Testis (tissue), 3 donors: Measurements from ENCODE around the gene CNMD. TPM values are rescaled to one million over a fixed set of nuclear protein-coding genes. Genes with fewer than 3 reads are reported as not detected.

Experiments used
- DNase-seq: peaks from one replicate; pipeline ENCODE4 v3.0.0-alpha.2; 2019
- H3K27ac ChIP-seq, 2 donors: fragments of 200-600 bp; sonication (generic); one replicate each; pipeline ENCODE4 v1.5.1; 2019
- H3K27me3 ChIP-seq: fragments of 200-600 bp; sonication (generic); one replicate; pipeline ENCODE4 v1.5.1; 2019
- H3K36me3 ChIP-seq: fragments of 200-600 bp; sonication (generic); one replicate; pipeline ENCODE4 v1.5.1; 2017; ENCODE audit warnings: low read depth; ENCODE audit errors: missing control alignments
- H3K4me1 ChIP-seq: fragments of 200-600 bp; sonication (generic); one replicate; pipeline ENCODE4 v1.5.1; 2019
- H3K4me3 ChIP-seq, 2 donors: fragments of 200-600 bp; sonication (generic); one replicate each; pipeline ENCODE4 v1.5.1; 2017 to 2019
- H3K9me3 ChIP-seq: fragments of 200-600 bp; sonication (generic); one replicate; pipeline ENCODE4 v1.5.1; 2017
- POLR2A ChIP-seq: fragments of 450-650 bp; IDR thresholded peaks from one replicate; pipeline ENCODE4 v1.6.1; 2017; ENCODE audit warnings: antibody characterized with exemption, mild to moderate bottlenecking, moderate library complexity
- WGBS, 2 donors: methylation state at CpG; one replicate each; pipeline ENCODE4 v1.1.5; 2018; 5-methylcytosine and 5-hydroxymethylcytosine counted together
- intact Hi-C: fragments of 100-400 bp; cut with DNase I; formaldehyde crosslinking; loops from one replicate; pipeline ENCODE4 v1.15.1; 2023; ENCODE audit warnings: low total_unique reads
- polyA plus RNA-seq: library from polyadenylated mRNA; stranded (reverse); fragments of 350-450 nt; fragmentation: Illumina TruSeq; extraction: RNeasy Lipid Tissue Mini Kit (QIAGEN cat#74804); gene quantifications from one replicate; pipeline ENCODE4 v1.2.3, GENCODE V29; 2014; ENCODE audit warnings: low read depth, low replicate concordance; ENCODE audit not compliant: insufficient read depth
- total RNA-seq, 2 donors: library from RNA; depleted of rRNA; stranded (reverse); fragments of >200 nt; gene quantifications; one replicate each; pipeline ENCODE4 v1.2.3, GENCODE V29; 2016
- TF ChIP-seq, protein P1 (sequence below), 3 experiments: fragments of 450-650 bp in 2 of 3; fragments of 200-600 bp in 1 of 3; sonication (generic) in 1 of 3; IDR thresholded peaks; one replicate each; pipeline ENCODE4 v1.5.1; 2016 to 2019; ENCODE audit warnings: antibody characterized with exemption in 3 of 3, mild to moderate bottlenecking in 2 of 3, moderate library complexity in 1 of 3

Gene CNMD
- total and polyA plus RNA-seq, 3 donors from 2014 or later, result 3.5 to 5.0 (median 4.1) TPM

DNA sequence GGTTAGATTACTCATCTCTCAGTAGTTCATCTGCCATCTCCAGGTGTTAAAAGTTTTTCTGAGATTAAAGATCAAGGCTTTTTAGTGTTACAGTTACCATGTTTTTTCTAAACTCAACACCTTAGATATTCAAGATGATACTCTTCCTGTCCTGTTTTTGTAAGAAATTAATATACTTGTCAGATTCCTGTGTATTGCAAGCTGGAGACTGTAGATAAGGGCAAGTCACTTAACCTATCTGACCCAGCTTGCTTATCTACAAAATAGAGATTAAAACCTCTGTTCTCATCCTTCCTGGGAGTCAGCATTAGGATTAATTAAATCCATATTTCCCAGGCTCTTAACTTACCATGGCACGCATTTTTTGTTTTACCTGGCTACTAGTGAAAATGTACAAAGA lies 61.8 kb downstream of the CNMD start:
- no peaks in the 10 kb centered on the region for H3K27me3 ChIP-seq
- H3K4me1 ChIP-seq, result no peaks in the 10 kb centered on the region
- no peak overlapping the region for H3K4me3 ChIP-seq
- H3K27ac ChIP-seq, result no peak overlapping the region
- H3K36me3 ChIP-seq, result no peaks in the 10 kb centered on the region
- intact Hi-C loops, result no loop called here
- no peaks in the 10 kb centered on the region for H3K9me3 ChIP-seq
- no peak for DNase-seq
- WGBS, 2 donors, result 78 to 91% methylated on average over 1 of the region's 1 CpG
- TF ChIP-seq, protein P1, sequence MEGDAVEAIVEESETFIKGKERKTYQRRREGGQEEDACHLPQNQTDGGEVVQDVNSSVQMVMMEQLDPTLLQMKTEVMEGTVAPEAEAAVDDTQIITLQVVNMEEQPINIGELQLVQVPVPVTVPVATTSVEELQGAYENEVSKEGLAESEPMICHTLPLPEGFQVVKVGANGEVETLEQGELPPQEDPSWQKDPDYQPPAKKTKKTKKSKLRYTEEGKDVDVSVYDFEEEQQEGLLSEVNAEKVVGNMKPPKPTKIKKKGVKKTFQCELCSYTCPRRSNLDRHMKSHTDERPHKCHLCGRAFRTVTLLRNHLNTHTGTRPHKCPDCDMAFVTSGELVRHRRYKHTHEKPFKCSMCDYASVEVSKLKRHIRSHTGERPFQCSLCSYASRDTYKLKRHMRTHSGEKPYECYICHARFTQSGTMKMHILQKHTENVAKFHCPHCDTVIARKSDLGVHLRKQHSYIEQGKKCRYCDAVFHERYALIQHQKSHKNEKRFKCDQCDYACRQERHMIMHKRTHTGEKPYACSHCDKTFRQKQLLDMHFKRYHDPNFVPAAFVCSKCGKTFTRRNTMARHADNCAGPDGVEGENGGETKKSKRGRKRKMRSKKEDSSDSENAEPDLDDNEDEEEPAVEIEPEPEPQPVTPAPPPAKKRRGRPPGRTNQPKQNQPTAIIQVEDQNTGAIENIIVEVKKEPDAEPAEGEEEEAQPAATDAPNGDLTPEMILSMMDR (IDR thresholded peaks at IDR 0.05), result no peak
- no peak for TF ChIP-seq POLR2A

DNA sequence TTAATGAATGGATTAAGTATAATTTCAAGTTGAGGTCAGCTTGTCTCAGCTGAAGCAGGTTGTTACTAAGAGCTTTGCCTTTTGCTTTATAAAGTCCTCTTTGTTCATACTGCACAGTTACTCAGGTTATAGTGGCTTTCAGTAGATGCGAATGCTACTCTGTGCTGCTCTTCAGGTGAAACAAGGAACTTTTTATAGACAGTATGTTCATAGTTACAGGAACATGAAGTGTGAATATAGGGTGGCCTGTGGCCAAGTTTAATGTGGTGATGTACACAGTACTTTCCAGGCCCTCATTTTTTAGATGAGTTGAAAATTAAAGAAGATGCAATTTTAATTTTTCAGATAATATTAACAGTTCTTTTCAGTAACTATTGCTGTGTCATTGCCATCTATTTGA lies 66.2 kb downstream of the CNMD start:
- Histone ChIP-seq H3K27ac (no peak overlapping the region), H3K4me1 (no peaks in the 10 kb centered on the region), H3K9me3 (no peaks in the 10 kb centered on the region), H3K36me3 (no peaks in the 10 kb centered on the region), H3K4me3 (no peak overlapping the region), H3K27me3 (no peaks in the 10 kb centered on the region)
- 86 to 95% methylated on average over 1 of the region's 1 CpG for WGBS, 2 donors
- intact Hi-C loops, result no loop called here
- DNase-seq, result no peak
- TF ChIP-seq, protein P1 (IDR thresholded peaks at IDR 0.05), result no peak

DNA sequence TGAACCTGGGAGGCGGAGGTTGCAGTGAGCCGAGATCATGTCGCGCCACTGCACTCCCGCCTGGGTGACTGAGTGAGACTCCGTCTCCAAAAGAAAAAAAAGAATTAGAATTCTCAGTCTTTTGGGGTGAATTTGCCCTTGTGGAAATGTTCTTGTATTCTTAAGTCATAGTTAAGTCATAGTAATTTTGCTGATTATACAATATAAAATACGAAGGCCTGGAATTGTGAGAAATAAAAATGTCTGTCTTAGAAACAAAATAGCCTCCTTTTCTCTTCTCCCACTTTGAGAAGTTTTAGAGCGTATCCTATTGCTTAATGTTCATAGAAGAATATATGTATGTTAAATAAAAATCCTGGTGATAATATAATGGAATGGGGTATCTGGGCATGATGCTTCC lies 68.9 kb downstream of the CNMD start:
- 87 to 95% methylated on average over 8 of the region's 8 CpGs for WGBS, 2 donors
- intact Hi-C loops, result no loop called here
- no peaks in the 10 kb centered on the region for H3K4me1 ChIP-seq
- TF ChIP-seq, protein P1 (IDR thresholded peaks at IDR 0.05), result no peak
- no peak for TF ChIP-seq POLR2A
- no peak for DNase-seq
- H3K4me3 ChIP-seq, result no peak overlapping the region
- no peaks in the 10 kb centered on the region for H3K27me3 ChIP-seq
- H3K36me3 ChIP-seq, result no peaks in the 10 kb centered on the region
- H3K27ac ChIP-seq, result no peak overlapping the region
- H3K9me3 ChIP-seq, result no peaks in the 10 kb centered on the region

DNA sequence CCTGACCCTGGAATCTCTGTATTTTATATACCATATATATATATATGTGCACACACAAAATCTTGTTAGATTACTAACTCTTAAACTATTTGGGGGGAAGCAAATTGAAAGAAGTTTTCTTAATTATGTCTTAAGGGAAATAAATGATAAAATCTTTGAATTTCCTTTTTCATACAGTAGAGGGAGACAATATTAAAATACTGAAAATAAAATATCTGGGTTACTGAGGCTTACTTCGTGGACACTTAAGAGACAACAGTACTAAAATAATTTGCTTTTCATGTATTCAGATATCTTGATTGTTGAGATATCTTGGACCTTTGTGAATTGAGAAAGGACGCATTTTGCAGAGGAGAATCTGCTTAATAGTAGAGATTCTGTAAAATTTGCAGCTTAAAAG lies 69.9 kb downstream of the CNMD start:
- Histone ChIP-seq H3K27ac (no peak overlapping the region), H3K4me3 (no peak overlapping the region), H3K36me3 (no peaks in the 10 kb centered on the region), H3K27me3 (no peaks in the 10 kb centered on the region), H3K9me3 (no peaks in the 10 kb centered on the region), H3K4me1 (no peaks in the 10 kb centered on the region)
- TF ChIP-seq POLR2A, result no peak
- TF ChIP-seq, protein P1 (IDR thresholded peaks at IDR 0.05), result peak in 1 of 3 experiments; percentile 18
- 62 to 70% methylated on average over 2 of the region's 2 CpGs for WGBS, 2 donors
- intact Hi-C loops, result no loop called here
- DNase-seq, result no peak

DNA sequence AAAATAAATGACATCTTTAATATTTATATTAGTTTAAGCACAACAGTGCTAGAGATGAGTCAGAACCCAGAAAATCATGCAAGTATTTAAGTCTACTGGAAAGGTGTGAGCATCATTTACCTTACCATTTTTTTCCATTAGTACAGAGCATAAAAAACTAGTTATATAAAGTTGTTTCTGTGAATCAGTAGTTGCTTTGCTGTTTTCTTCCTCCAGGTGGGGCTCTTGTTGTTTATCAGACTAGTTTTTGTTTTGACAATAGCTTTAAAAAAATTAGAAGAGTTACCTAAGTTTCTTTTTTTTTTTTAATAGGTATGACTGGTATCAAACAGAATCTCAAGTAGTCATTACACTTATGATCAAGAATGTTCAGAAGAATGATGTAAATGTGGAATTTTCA lies 74.3 kb downstream of the CNMD start:
- Histone ChIP-seq H3K9me3 (no peaks in the 10 kb centered on the region), H3K4me1 (no peaks in the 10 kb centered on the region), H3K27ac (no peak overlapping the region), H3K27me3 (no peaks in the 10 kb centered on the region), H3K36me3 (no peaks in the 10 kb centered on the region), H3K4me3 (no peak overlapping the region)
- TF ChIP-seq, protein P1 (IDR thresholded peaks at IDR 0.05), result peak in 1 of 3 experiments; percentile 40
- TF ChIP-seq POLR2A, result no peak
- DNase-seq, result no peak
- intact Hi-C loops, result no loop called here
